GM21528 (cell line): ENCODE results near the gene FUNDC1.

Source experiments
- ATAC-seq: cut with Tn5 transposase; IDR thresholded peaks from one replicate; pipeline ENCODE4 v1.9.1; 2021; ENCODE audit warnings: mild to moderate bottlenecking, moderate library complexity; ENCODE audit not compliant: unreplicated experiment, low FRiP score

Gene FUNDC1

GRCh38 chrX:44483965-44484606 lies 58.6 kb downstream of the FUNDC1 start:
- ATAC-seq: no peak

GRCh38 chrX:44482575-44482974 lies 60.1 kb downstream of the FUNDC1 start:
- no peak for ATAC-seq

GRCh38 chrX:44480591-44480990 lies 62.1 kb downstream of the FUNDC1 start:
- ATAC-seq: no peak

GRCh38 chrX:44474410-44474809 lies 68.2 kb downstream of the FUNDC1 start:
- ATAC-seq: no peak
